Sigmoid colon (tissue), 4 donors: Measurements from ENCODE around the gene CPXM1.

ENCODE experiments used
- CTCF ChIP-seq, 4 experiments: fragments of 450-650 bp in 3 of 4; fragments of 200-600 bp in 1 of 4; IDR thresholded peaks; one replicate each; pipeline ENCODE4 v1.5.1; 2016 to 2019; ENCODE audit warnings: antibody characterized with exemption in 4 of 4, mild to moderate bottlenecking in 3 of 4, moderate library complexity in 2 of 4
- POLR2A ChIP-seq, 2 donors: fragments of 450-650 bp; IDR thresholded peaks; one replicate each; pipeline ENCODE4 v1.6.1; 2016; ENCODE audit warnings: antibody characterized with exemption in 2 of 2, mild to moderate bottlenecking in 2 of 2, moderate library complexity in 2 of 2
- POLR2AphosphoS5 ChIP-seq, 4 donors: sonication (generic); formaldehyde crosslinking; IDR thresholded peaks; one replicate each; pipeline ENCODE4 v1.6.1; 2017; ENCODE audit warnings: antibody characterized with exemption in 4 of 4

GRCh38 chr20:2793471-2793870 is 7.0 kb downstream of the CPXM1 start:
- TF ChIP-seq CTCF (IDR thresholded peaks at IDR 0.05) (no peak), POLR2A (IDR thresholded peaks at IDR 0.05) (no peak), POLR2AphosphoS5 (IDR thresholded peaks at IDR 0.05) (no peak)
